Fibroblast of skin of right biceps (primary cell): ENCODE data around the gene FAM78A.
"Not testable (repeated sequence)": the region's sequence is repeated elsewhere in the genome, so short reads cannot be mapped to it uniquely, and the experiment has no call there.

ENCODE experiments used
- DNase-seq: peaks from one replicate; pipeline ENCODE4 v3.0.0-alpha.2; 2013

The FAM78A gene

GRCh38 chr9:131236161-131236560 lies 40.1 kb downstream of the FAM78A start:
- DNase-seq = no peak

GRCh38 chr9:131235480-131235851 lies 40.8 kb downstream of the FAM78A start:
- DNase-seq = no peak

GRCh38 chr9:131234799-131235479 lies 41.4 kb downstream of the FAM78A start:
- DNase-seq = no peak

GRCh38 chr9:131233995-131234394 lies 42.3 kb downstream of the FAM78A start:
- no peak for DNase-seq

- DNase-seq = no peak
Measured at GRCh38 chr9:131233556-131233955, 42.8 kb downstream of the FAM78A start.

- DNase-seq = peak; percentile 67
Measured at GRCh38 chr9:131228988-131229387, 47.3 kb downstream of the FAM78A start.

- DNase-seq = no peak
Measured at GRCh38 chr9:131227959-131228460, 48.3 kb downstream of the FAM78A start.

GRCh38 chr9:131227112-131227958 lies 49.0 kb downstream of the FAM78A start:
- no peak for DNase-seq

GRCh38 chr9:131226226-131226625 lies 50.1 kb downstream of the FAM78A start:
- DNase-seq = no peak

- DNase-seq = no peak
Measured at GRCh38 chr9:131222460-131222859, 53.9 kb downstream of the FAM78A start.

- no peak for DNase-seq
Measured at GRCh38 chr9:131220485-131220884, 55.8 kb downstream of the FAM78A start.

GRCh38 chr9:131218370-131218769 lies 57.9 kb downstream of the FAM78A start:
- DNase-seq = no peak

- DNase-seq = no peak
Measured at GRCh38 chr9:131217331-131218031, 58.8 kb downstream of the FAM78A start.

- no peak for DNase-seq
Measured at GRCh38 chr9:131216806-131217205, 59.5 kb downstream of the FAM78A start.

- DNase-seq = no peak
Measured at GRCh38 chr9:131214876-131215275, 61.4 kb downstream of the FAM78A start.

- DNase-seq = peak; percentile 55
Measured at GRCh38 chr9:131214286-131214856, 61.9 kb downstream of the FAM78A start.

- DNase-seq = not testable (repeated sequence)
Measured at GRCh38 chr9:131211920-131212319, 64.4 kb downstream of the FAM78A start.
